RCC 7860 (cell line): ENCODE measurements around the gene MAGED1.

Source experiments
- DNase-seq: peaks from one replicate; pipeline ENCODE4 v3.0.0-alpha.2; 2015; ENCODE audit warnings: low spot score
- FAIRE-seq: peaks from 2 replicates; lab custom pipeline; 2012; peaks lifted over from hg19 to GRCh38; lab: Jason Lieb, UNC

Gene MAGED1

DNA sequence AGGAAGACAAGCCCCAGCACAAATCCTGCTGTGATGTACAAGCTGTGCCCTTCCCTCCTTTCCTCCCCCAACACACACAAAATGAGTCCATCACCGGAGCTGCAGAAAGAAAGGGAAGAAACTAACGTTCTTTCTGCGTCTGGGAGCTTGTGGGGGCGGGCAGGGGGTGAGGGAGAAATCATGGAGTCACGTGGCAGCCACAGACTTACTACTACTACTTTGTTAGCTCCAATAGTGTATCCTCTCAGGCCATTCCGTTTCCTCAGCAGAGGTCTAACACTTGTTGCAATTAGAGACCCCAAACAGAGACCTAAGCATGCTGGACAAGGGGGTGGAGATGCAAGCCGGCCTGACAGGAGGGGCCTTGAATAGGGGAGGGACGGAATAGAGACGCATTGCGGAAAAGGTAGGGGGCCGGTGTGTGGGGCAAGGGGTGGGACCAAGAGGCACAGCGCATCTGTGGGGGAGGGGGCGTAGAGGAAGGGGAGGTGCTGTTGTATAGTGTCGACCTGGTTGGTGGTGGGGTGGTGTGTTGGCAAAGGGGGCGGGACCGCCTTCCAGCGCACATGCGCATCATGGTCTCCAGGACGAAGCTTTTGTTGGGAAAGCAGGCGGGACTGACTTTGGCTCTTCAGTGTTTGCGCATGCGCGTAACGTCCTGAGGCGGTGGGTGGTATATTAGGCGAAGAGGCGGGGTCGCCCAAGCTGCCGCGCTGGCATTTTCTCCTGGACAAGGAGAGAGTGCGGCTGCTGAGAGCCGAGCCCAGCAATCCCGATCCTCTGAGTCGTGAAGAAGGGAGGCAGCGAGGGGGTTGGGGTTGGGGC lies at the start of gene MAGED1:
Gene MAGED1 (plus strand): TSS at position 703 of the 825 bp plus-strand sequence. CDS start 682 bp downstream, outside the sequence.
- DNase-seq, result peak; percentile 83

DNA sequence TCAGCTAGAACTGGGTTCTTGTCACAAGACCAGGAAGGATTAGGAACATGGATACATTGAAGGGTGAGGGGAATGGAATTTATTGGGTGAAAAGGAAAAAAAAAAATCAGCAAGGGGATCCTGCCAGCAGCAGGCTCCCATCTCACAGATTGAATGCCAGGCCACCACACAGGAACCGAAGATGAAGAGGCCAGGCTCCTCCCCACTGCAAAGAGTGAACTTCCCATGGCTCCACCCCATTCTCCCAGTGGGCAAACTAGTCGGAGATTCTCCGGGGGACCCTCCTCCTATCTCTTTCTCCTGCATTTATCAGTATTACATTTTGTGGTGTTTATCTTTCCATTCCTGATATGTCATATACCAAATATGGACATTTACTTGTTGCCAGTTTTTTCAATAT lies 46.0 kb upstream of the MAGED1 start:
- FAIRE-seq (no peak), DNase-seq (no peak)

More for the DNA sequence above, at the start of gene MAGED1:
- FAIRE-seq, result peak; percentile 85

GRCh38 chrX:51851507-51852085 lies 41.8 kb upstream of the MAGED1 start:
- DNase-seq (no peak), FAIRE-seq (no peak)

DNA sequence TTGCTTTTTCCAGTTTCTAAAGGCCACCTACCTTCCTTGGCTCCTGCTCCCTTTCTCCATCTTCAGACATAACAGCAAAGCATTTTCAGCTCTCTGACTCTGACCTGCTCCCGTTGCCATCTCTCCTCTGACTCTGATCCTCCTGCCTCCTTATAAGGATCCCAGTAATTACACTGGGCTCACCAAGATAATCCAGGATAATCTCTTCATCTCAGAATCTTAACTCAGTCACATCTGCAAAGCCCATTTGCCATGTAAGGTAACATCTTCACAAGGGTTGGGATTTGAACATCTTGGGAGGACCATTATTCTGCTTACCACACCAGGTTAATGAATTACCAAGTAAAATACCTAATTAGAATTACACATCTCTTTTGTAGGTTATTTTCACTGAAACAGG lies 41.3 kb upstream of the MAGED1 start:
- DNase-seq, result no peak
- FAIRE-seq, result no peak

DNA sequence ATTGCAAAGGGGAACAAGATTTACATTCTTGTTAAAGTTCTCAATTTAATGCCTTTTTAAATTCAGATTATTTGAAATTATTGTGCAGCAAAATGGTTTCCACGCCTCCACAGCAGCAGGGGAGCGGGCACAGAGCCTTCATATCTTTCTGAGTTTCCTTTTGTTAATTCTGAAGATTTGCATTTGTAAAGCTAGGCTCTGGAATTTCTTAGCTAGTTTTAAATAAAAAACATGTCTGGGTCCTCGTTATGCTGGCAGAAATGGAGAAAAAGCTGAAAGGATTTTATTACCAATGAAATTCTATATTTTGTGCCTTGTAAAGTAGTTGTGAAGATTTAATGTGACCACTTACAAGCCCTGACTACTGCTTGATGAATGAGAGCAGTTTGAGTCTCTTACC lies 40.8 kb upstream of the MAGED1 start:
- FAIRE-seq (no peak), DNase-seq (no peak)

DNA sequence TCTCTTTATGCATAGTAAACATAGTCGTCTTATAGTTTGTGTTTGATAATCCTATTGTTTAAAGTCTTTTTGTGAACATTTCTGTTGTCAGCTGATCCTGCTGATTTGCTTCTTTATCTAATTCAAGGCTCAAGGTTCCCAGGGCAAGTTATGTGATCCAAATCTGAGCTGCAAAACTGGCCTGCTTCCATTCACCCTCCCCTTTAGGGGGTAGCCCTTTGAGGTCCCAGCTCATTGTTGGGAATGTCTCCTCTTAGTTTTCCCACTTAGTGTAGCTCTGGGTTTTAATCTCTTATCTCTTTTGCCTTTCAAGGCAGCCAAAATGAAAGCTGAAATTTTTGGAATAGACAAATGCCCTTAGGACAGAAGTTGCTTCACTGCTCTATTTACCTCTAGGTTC lies 40.2 kb upstream of the MAGED1 start:
- no peak for FAIRE-seq
- no peak for DNase-seq

- FAIRE-seq, result no peak
- no peak for DNase-seq
Measured at GRCh38 chrX:51855698-51856097, 37.7 kb upstream of the MAGED1 start.

DNA sequence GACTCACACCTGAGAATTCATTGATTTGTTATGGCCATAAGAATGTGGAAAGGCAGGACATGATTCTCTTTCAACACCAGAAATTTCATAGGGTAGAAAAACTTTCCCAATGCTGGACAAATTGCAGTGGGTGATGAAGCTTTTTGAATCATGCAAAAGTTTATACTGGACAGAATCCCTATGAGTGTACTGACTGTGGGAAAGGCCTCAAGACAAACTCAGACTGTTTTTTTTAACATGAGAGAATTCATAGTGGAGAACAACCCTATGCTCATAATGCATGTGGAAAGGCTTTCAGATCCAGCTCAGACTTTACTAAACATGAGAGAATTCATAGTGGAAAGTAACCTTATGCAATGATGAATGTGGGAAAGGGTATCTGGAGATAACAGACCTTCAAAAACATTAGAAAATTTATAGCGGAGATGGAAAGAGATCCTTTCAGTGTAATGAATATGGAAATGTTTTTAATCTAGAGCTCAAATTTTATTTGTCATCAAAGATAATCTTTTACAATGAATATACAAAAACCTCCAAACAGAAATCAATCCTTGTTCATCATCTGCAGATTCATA lies 36.2 kb upstream of the MAGED1 start:
- DNase-seq, result no peak
- no peak for FAIRE-seq

DNA sequence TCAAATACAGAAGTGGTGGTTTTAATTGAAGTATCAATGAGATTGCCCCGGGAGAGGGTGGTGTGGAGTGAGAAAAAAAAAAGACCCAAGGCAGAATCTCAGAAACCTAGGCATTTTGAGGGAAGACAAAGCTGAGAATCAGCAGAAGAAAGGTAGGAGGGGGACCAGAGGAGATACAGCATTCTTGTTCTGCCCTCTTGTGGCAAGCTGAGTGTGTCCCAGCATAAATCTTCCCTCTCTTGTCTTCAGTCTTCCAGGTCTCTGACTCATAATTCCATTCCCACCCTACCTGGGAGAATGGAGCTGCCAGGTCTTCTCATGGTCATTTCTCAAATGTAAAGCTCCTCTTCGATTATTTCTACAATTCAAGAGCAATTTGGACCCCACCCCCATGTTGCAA lies 32.7 kb upstream of the MAGED1 start:
- FAIRE-seq (no peak), DNase-seq (peak; percentile 16)

- FAIRE-seq (no peak), DNase-seq (no peak)
Measured at GRCh38 chrX:51862920-51863319, 30.5 kb upstream of the MAGED1 start.

GRCh38 chrX:51866210-51866609 lies 27.2 kb upstream of the MAGED1 start:
- DNase-seq (no peak), FAIRE-seq (no peak)

DNA sequence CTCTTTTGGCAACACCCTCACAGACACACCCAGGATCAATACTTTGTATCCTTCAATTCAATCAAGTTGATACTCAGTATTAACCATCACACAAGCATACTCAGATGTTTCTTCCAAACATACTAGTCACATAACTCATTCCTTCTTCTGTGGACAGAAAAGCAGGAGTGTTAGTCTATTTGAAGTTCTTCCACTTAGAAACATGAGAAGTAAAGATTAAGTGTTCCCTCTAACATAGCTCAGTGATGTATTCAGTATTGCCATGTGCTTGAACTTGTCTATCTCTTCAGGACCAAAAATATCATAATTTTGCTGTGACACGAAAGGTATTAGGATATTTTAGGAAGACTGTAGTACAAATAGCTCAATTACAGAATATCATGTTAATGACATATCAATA lies 25.8 kb upstream of the MAGED1 start:
- DNase-seq (no peak), FAIRE-seq (no peak)

GRCh38 chrX:51870354-51870753 lies 23.1 kb upstream of the MAGED1 start:
- FAIRE-seq (no peak), DNase-seq (no peak)

DNA sequence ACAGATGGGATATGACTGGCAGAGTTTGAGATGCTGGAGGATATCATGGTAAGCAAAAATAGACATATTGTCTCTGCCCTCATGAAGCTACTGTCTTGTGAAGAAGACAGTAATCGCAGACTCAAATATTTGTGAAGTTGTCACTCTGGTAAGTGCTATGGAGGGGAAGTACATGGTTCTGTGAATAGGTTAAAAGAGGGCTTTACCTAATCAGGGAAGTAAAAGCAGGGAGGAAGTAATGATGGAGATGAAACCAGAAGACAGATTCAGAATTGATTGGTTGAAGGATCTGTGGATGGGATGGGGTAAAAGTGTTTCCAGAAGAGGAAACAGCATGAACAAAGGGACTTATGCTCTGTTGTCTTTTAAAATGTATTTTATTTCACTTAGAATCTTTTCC lies 19.3 kb upstream of the MAGED1 start:
- FAIRE-seq, result no peak
- DNase-seq, result no peak

DNA sequence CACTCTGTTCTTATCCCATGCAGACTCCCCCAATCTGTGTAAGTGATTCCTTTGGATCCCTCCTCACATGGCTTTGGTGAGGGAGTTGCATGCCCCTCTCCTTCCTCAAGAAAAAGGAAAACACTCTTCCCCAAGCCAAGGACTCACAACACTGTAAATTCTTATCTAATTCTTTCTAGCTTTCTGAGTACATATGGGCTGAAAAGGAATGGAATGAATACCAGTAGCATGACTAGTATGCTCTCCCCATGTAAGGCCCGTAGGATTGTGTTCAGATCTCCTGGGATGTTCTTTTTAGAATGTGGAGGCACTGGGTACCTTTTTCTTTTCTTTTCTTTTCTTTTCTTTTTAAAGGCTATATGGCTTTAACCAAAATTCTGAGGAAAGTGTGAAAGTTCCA lies 17.0 kb upstream of the MAGED1 start:
- FAIRE-seq (no peak), DNase-seq (no peak)

DNA sequence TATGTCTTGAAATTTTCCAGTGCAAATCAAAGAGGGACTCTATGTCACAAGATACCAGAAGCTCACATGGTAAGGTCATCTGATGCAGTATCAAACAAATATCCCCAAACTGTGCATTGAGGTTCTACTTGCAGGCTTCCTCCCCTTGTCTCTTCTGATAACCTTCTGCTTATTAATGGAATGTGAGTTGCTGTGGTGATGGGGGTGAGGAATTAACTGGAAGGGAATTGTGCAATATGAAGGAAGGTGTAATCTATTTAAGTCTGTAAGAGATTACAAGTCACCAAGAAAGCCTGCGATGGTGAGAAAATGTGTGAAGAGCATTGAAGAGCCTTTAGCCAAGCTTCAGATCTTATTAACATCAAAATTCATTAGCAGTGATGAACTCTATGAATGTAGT lies 15.4 kb upstream of the MAGED1 start:
- DNase-seq (no peak), FAIRE-seq (no peak)

- FAIRE-seq, result no peak
- no peak for DNase-seq
Measured at GRCh38 chrX:51889851-51890250, 3.6 kb upstream of the MAGED1 start.

GRCh38 chrX:51891245-51891644 lies 2.2 kb upstream of the MAGED1 start:
- no peak for FAIRE-seq
- no peak for DNase-seq

- DNase-seq (no peak), FAIRE-seq (no peak)
Measured at GRCh38 chrX:51891821-51892551, 1.4 kb upstream of the MAGED1 start.

- DNase-seq (no peak), FAIRE-seq (no peak)
Measured at GRCh38 chrX:51893931-51894696, 691 bp downstream of the MAGED1 start.
